GM06990 (cell line): ENCODE measurements around the gene ZNF12.

Experiments
- DNase-seq: peaks from one replicate; pipeline ENCODE4 v3.0.0-alpha.2; 2011; ENCODE audit not compliant: insufficient read length; ENCODE audit errors: extremely low read depth
- H3K27me3 ChIP-seq: replicated peaks from 2 replicates; pipeline ENCODE4 v1.6.0; 2011; ENCODE audit warnings: low read length; ENCODE audit not compliant: control insufficient read depth, insufficient read depth
- H3K36me3 ChIP-seq: 2 replicates; pipeline ENCODE4 v1.5.1; 2011; ENCODE audit warnings: low read length; ENCODE audit not compliant: control insufficient read depth, insufficient read depth
- H3K4me3 ChIP-seq: replicated peaks from 2 replicates; pipeline ENCODE4 v1.5.1; 2011; ENCODE audit warnings: low read depth, mild to moderate bottlenecking, control low read depth, low read length
- CTCF ChIP-seq: IDR thresholded peaks from 2 replicates; pipeline ENCODE4 v1.5.1; 2011; ENCODE audit warnings: low read length, control low read depth, mild to moderate bottlenecking, inconsistent platforms; ENCODE audit not compliant: insufficient read depth, poor library complexity, severe bottlenecking

Gene ZNF12

GRCh38 chr7:6656413-6656812 lies 50.3 kb downstream of the ZNF12 start:
- Histone ChIP-seq H3K36me3 (peaks cover 13% of the 10 kb centered on the region), H3K27me3 (no peaks in the 10 kb centered on the region), H3K4me3 (no peak overlapping the region)
- TF ChIP-seq CTCF: no peak
- no peak for DNase-seq

- no peak for DNase-seq
- peaks cover 13% of the 10 kb centered on the region for H3K36me3 ChIP-seq
Observed at GRCh38 chr7:6655636-6656385, 50.9 kb downstream of the ZNF12 start.

GRCh38 chr7:6654842-6655610 lies 51.7 kb downstream of the ZNF12 start:
- Histone ChIP-seq H3K4me3 (no peak overlapping the region), H3K36me3 (peaks cover 20% of the 10 kb centered on the region), H3K27me3 (no peaks in the 10 kb centered on the region)
- TF ChIP-seq CTCF: no peak
- no peak for DNase-seq

More at GRCh38 chr7:6655636-6656385, 50.9 kb downstream of the ZNF12 start:
- H3K4me3 ChIP-seq: no peak overlapping the region
- no peak for TF ChIP-seq CTCF
- H3K27me3 ChIP-seq: no peaks in the 10 kb centered on the region

GRCh38 chr7:6654113-6654841 lies 52.5 kb downstream of the ZNF12 start:
- DNase-seq: no peak
- no peak overlapping the region for H3K4me3 ChIP-seq
- peaks cover 26% of the 10 kb centered on the region for H3K36me3 ChIP-seq
- no peaks in the 10 kb centered on the region for H3K27me3 ChIP-seq
- TF ChIP-seq CTCF: no peak

- no peaks in the 10 kb centered on the region for H3K27me3 ChIP-seq
- no peak for TF ChIP-seq CTCF
- H3K4me3 ChIP-seq: no peak overlapping the region
- DNase-seq: no peak
- peaks cover 33% of the 10 kb centered on the region for H3K36me3 ChIP-seq
Observed at GRCh38 chr7:6653071-6654003, 53.4 kb downstream of the ZNF12 start.
